ENCODE measurements around the gene LHX2.

Gene LHX2

DNA sequence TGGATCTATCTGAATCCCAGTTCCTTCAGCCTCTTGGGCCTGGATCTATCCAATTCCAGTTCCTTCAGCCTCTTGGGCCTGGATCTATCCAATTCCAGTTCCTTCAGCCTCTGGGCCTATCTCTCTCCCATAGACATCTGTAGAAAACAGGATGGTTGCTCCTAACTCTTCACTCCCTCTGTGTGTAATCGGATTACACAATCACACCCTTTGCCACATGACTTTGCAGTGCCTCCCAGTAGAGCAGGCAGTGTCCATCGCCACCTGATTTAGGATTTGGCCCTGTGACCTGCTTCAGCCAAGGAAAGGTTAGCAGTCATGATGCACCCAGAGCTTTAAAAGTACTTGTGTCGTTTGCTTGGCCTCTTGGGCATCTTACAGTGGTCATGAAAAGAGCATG, 56.7 kb downstream of the LHX2 start:
- DNase-seq: no peak

DNA sequence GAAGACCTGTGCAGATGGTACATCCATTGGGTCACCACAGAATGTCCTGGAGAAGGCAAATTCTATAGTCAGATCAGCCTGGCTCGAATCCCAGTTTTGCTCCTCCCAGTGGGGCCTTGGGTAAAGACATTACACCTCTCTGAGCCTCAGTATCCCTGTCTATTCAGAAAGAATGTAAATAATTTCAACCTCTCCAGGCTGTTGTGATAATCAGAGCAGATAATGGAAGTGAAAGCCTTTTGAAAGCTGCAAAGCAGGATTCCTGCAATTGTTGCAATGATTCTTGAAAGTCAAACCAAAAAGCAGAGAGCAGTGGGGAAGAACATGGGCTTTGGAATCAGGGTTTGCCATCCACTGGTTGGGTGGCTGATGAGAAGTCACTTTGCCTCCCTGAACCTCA, 63.2 kb downstream of the LHX2 start:
- no peak for DNase-seq

DNA sequence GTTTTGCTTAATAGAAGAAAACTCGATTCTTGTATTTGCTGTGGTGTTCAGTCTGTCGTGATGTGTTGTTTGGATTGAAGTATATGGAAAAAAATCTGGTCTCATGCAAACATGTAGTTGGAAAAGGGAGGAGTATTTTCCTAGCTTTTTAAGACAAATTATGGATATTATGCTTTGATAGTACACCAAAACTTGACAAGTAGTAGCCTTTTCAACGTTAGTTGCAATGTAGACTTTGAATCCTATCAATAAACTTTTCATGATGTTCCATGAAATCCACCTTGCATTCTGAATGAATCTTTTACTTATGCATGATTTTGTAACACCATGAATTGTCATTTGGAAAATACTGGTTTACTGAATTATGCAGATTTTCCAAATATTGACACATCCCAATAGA, 64.2 kb downstream of the LHX2 start:
- no peak for DNase-seq

DNA sequence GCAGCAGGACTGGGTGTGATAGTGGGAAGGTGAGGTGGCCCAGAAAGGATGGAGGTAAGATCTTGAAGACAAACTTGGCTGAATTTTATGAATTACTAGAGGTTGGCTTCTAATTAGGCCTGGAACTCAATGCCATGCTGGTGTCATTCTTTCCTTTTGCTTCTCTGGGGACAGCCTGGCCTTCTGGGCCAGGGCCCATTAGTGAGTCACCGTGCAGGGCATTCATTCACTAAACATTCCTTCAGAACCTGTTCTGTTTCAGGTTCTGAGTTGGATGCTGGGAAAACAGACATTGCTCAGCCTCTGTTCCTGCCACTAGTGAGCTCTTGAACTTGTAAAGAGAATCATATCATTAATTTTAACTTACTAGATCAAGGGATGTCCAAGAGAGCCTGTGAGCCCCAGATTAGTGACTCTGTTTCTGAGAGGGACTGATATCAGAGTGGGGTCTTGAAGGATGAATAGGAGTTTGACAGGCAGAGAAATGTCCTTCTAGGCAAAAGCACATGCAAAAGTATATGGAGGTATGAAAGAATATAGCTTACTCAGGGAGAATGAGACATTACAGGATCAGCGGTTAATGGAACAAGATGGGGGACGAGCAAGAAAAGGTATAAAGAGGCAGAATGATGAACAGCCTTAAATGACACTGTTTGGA, 66.5 kb downstream of the LHX2 start:
- no peak for DNase-seq

DNA sequence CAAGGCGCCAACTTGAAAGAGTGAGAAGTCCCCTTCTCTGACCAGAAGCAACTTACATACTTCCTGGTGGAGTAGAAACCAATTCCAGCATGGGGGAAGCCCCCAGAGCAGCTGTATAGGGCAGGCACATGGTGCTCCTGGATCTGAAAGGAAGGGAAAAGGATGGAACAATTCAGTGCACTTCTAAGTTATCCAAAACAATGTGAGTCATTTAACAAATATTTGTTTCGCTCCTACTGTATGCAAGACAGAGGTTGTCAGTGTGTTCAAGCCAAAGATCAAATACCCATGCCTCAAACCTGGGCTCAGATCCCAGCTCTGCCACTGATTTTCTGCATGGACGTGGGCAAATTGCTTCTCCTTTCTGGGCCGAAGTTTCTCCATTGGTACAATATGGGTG, 67.1 kb downstream of the LHX2 start:
- peak; percentile 37 for DNase-seq

DNA sequence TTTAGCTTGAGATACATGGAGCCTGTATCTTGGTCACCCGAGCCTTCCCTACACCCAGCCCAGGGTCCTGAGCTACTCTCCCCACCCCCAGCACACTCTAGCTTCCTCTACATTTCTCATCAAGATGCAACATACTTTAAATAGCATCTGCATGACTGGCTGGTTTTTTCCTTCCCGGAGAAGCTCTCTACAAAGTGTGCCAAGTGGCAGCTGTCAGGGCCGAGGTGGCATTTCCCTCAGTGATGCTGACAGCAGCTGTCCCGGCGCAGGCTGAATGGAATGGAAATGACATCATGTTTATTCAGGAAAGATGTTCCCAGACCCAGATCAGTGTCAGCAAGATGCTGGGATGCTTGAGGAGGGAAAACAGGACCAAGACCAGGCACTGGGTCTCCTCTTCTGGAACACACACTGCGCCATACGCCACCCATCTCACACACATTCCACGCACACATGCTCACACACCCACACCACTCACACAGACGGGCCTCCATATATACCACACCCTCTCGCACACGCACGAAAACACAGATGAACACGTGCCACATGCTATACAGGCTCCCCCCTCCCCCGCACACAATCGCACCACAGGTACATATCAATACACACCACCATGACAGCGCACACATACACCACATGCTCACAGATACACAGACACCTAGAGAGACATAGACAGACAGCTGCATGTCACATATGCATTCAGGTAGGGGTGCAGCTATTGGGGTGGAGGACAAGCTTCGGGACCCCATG, 67.8 kb downstream of the LHX2 start:
- DNase-seq: peak; percentile 83

DNA sequence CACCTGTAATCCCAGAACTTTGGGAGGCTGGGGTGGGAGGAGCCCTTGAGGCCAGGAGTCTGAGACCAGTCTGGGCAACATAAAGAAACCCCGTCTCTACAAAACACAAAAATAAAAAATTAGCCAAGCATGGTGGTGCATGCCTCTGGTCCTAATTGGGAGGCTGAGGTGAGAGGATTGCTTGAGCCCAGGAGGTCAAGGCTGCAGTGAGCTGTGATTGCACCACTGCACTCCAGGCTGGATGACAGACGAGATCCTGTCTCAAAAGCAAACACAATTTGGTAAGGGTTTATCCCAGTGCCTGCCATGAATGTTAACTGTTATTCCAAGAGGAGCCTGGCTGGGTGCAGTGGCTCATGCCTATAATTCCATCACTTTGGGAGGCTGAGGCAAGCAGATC, 71.1 kb downstream of the LHX2 start:
- DNase-seq: no peak
